ENCODE measurements around the gene BCR.

The BCR gene

GRCh38 chr22:23218053-23218866 is 38.0 kb downstream of the BCR start:
- DNase-seq (ENCODE audit: low read depth) = no peak

- no peak for DNase-seq (ENCODE audit: low read depth)
Observed at GRCh38 chr22:23218867-23219251, 38.5 kb downstream of the BCR start.

DNA sequence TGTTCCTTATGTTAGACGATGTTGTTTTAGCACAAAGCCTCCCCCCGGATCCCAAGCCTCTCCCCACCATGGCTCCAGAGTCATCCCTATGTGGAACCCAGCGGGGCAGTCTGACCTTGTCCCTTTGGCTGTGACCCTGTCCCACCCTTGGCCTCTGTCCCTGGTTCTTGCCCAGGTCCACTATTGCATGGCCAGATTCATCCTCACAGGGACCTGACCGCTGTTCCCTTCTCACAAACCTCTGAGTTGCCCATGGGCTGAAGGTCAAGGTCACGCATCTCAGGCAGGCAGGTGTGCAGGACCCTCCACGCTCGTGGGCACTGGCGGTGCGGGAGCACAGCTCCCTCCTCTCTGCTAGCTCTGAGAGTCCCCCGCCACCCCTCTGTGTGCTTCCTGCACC is 39.0 kb downstream of the BCR start:
- DNase-seq (ENCODE audit: low read depth) = no peak

DNA sequence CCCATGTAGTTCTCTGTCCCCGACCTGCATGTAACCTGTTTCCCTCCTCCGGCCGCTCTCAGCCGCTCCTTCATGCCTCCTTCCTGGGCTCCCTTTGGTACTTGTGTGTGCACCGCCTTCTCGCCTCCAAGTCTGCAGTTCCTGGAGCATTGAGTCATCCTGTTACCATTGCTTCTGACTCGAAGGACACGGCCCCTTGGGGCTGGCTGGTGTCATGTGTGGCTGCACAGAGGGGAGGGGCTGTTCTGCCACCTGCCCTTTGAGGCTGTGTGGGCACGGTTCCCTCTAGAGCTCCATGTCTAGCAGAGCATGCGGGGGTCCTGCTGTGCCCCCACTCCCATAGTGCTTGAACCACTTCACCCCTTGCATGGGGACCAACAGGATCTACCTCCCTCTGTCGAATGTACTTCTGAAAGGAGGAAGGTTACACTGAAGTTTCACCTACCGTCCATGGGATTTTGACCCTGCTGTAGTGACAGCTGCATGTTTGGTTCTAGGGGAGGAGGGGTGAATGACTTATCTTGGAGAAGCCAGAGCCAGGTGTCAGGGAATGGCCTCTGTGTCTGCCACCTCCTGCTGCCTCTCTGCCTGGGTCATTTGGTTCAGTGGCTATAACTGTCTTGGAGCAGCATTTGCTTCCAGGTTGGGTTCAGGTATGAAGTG is 39.6 kb downstream of the BCR start:
- no peak for DNase-seq (ENCODE audit: low read depth)

GRCh38 chr22:23220485-23221350 is 40.4 kb downstream of the BCR start:
- peak; percentile 13 for DNase-seq (ENCODE audit: low read depth)

- no peak for DNase-seq (ENCODE audit: low read depth)
Observed at GRCh38 chr22:23221351-23221804, 41.1 kb downstream of the BCR start.

- DNase-seq (ENCODE audit: low read depth) = no peak
Observed at GRCh38 chr22:23222033-23222792, 41.9 kb downstream of the BCR start.

DNA sequence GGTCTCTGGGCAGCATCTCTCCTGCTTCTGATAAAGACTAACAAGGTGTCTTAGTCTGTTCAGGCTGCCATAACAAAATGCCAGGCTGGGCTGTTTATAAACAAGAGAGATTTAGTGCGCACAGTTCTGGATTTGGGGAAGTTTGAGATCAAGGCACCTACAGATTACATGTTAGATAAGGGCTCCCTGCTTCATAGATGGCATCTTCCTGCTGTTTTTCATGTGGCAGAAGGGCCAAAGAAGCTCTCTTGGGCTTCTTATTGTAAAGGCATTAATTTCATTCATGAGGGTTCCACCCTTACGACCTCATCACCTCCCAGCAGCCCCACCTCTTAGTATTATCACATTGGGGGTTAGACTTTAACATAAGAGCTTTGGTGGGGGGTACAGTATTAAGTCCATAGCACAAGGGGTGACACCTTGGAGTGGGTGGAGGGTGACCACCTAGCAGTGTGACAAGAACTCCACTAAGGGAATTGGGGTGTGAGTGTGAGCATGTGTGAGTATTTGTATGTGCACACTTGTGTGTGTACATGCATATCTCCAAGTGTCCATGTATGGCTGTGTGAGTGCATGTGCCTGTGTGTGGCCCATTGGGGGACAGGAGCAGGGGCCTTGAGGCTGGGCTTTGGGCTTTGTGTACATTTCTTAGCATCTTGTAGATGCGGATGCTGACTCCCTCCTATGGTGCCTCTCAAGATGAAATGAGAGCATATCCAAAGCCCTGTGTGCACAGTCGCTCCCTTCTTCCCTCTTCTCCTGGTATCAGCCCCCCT is 42.7 kb downstream of the BCR start:
- DNase-seq (ENCODE audit: low read depth) = no peak

- DNase-seq (ENCODE audit: low read depth) = no peak
Observed at GRCh38 chr22:23223569-23224317, 43.4 kb downstream of the BCR start.

DNA sequence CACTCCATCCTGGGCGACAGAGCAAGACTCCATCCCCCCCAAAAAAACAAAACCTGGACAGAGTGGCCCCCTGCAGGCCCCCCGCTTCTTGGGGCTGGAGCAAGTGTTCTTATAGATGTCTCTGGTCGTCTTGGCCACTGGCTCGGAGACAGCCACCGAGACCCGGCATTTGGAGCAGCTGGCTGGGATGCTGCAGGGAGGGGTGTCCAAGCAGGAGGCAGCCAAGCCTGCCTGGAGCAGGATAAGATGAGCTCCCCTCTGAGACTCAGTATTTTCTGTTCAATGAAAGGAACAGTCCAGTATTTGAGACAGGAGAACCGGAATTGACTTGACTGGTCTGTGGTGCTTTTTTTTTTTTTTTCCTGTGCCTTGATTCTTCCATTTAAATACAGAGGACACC is 44.5 kb downstream of the BCR start:
- DNase-seq (ENCODE audit: low read depth) = no peak

GRCh38 chr22:23225337-23225723 is 45.0 kb downstream of the BCR start:
- DNase-seq (ENCODE audit: low read depth) = no peak

- DNase-seq (ENCODE audit: low read depth) = no peak
Observed at GRCh38 chr22:23225724-23226496, 45.6 kb downstream of the BCR start.

- no peak for DNase-seq (ENCODE audit: low read depth)
Observed at GRCh38 chr22:23226497-23226850, 46.2 kb downstream of the BCR start.

DNA sequence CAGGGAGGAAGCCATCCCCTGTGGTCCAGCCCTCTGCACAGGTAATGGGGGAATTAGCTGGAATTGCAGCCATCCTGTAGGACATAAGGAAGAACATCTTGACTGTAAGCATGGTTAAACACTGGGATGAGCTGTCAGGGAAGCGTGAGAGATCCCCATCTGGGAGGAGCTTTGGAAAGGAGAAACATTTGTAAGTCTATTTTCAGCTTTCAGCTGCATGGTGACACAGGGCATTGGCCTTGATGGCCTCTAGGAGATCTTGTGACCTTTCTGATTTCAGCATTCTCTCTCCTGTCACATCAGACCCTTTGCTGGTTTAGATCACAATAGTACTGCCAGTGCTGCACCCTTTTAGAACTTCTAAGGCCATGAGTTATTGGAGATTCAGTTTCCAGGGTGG is 47.1 kb downstream of the BCR start:
- DNase-seq (ENCODE audit: low read depth) = no peak

DNA sequence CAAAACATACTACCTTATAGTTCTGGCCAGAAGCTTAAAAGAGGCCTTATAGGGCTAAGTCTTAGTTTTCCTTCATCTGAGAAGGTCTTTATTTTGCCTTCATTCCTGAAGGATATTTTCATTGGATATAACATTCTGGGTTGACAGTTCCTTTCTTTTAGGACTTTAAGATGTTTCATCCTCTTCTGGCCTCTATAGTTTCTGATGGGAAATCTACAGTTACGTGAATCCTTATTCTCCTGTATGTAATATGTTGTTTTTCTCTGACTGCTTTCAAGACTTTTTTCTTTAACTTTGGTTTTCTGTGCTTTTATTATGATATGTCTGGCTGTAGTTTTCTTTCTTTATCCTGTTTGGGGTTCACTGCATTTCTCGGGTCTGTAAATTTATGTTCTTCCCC is 48.2 kb downstream of the BCR start:
- no peak for DNase-seq (ENCODE audit: low read depth)

- DNase-seq (ENCODE audit: low read depth) = no peak
Observed at GRCh38 chr22:23229646-23230045, 49.3 kb downstream of the BCR start.

GRCh38 chr22:23230348-23231068 is 50.2 kb downstream of the BCR start:
- no peak for DNase-seq (ENCODE audit: low read depth)

- DNase-seq (ENCODE audit: low read depth) = no peak
Observed at GRCh38 chr22:23231471-23232093, 51.3 kb downstream of the BCR start.

All from GM04503 (cell line).